ENCODE results near the gene TMEM184B.

The TMEM184B gene

GRCh38 chr22:38221407-38221806 lies 51.4 kb downstream of the TMEM184B start:
- DNase-seq = no peak

- no peak for DNase-seq
Observed at GRCh38 chr22:38220653-38221386, 52.0 kb downstream of the TMEM184B start.

GRCh38 chr22:38220163-38220562 lies 52.6 kb downstream of the TMEM184B start:
- no peak for DNase-seq

- no peak for DNase-seq
Observed at GRCh38 chr22:38219632-38220031, 53.2 kb downstream of the TMEM184B start.

GRCh38 chr22:38218661-38219622 lies 53.9 kb downstream of the TMEM184B start:
- no peak for DNase-seq

GRCh38 chr22:38215156-38216038 lies 57.4 kb downstream of the TMEM184B start:
- DNase-seq = no peak

GRCh38 chr22:38214302-38215056 lies 58.3 kb downstream of the TMEM184B start:
- DNase-seq = no peak

GRCh38 chr22:38213990-38214301 lies 58.9 kb downstream of the TMEM184B start:
- DNase-seq = no peak

- DNase-seq = no peak
Observed at GRCh38 chr22:38213319-38213989, 59.4 kb downstream of the TMEM184B start.

- DNase-seq = no peak
Observed at GRCh38 chr22:38212442-38212841, 60.4 kb downstream of the TMEM184B start.

GRCh38 chr22:38211556-38211955 lies 61.3 kb downstream of the TMEM184B start:
- DNase-seq = no peak

GRCh38 chr22:38208551-38208968 lies 64.2 kb downstream of the TMEM184B start:
- no peak for DNase-seq

- DNase-seq = no peak
Observed at GRCh38 chr22:38207898-38208432, 64.8 kb downstream of the TMEM184B start.

GRCh38 chr22:38205261-38206128 lies 67.3 kb downstream of the TMEM184B start:
- no peak for DNase-seq

- no peak for DNase-seq
Observed at GRCh38 chr22:38204784-38205183, 68.0 kb downstream of the TMEM184B start.

- DNase-seq = no peak
Observed at GRCh38 chr22:38203855-38204514, 68.8 kb downstream of the TMEM184B start.

- no peak for DNase-seq
Observed at GRCh38 chr22:38203090-38203810, 69.6 kb downstream of the TMEM184B start.

GRCh38 chr22:38202437-38203089 lies 70.2 kb downstream of the TMEM184B start:
- no peak for DNase-seq

Data from NCI-H1092 (cell line).